GM12891 (cell line): ENCODE measurements around the gene ANO3.

ENCODE experiments used
- POLR2A ChIP-seq: IDR thresholded peaks from 2 replicates; pipeline ENCODE4 v1.6.1; 2011; ENCODE audit warnings: low read depth, low read length, control low read depth
- POLR2AphosphoS5 ChIP-seq: IDR thresholded peaks from 2 replicates; pipeline ENCODE4 v1.6.1; 2011; ENCODE audit warnings: low read depth, low read length, control low read depth
- SPI1 ChIP-seq: IDR thresholded peaks from 2 replicates; pipeline ENCODE4 v1.6.1; 2011; ENCODE audit warnings: low read depth, low read length, control low read depth
- TAF1 ChIP-seq: IDR thresholded peaks from 2 replicates; pipeline ENCODE4 v1.6.1; 2011; ENCODE audit warnings: low read depth, low read length, control low read depth

GRCh38 chr11:26556582-26556981, 224.7 kb downstream of the ANO3 start:
- TF ChIP-seq TAF1 (no peak), POLR2A (no peak), SPI1 (peak; percentile 72), POLR2AphosphoS5 (no peak)
